Measurements from ENCODE around the gene RNPC3.
"Not testable (repeated sequence)": the region's sequence is repeated elsewhere in the genome, so short reads cannot be mapped to it uniquely, and the experiment has no call there.

RNPC3 gene

DNA sequence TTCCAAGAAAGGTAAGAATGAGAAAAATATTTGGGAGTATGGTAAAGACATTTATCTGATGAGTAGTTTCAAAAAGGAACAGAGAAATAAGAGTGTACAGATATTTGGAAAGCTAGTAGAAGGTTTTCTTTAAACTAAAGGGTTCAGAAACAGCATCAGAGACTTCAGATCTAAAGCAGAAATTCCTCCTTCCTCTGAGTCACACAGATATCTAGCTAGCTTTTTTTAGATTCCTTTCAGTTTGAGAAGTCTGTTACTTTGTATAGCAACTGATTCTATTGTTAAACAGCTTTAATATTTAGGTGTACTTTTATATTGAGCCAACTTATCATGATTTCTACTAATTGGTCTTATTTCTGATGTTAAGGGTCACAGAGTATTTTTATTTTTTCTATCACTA lies 50.6 kb downstream of the RNPC3 start:
- TF ChIP-seq, protein P1, sequence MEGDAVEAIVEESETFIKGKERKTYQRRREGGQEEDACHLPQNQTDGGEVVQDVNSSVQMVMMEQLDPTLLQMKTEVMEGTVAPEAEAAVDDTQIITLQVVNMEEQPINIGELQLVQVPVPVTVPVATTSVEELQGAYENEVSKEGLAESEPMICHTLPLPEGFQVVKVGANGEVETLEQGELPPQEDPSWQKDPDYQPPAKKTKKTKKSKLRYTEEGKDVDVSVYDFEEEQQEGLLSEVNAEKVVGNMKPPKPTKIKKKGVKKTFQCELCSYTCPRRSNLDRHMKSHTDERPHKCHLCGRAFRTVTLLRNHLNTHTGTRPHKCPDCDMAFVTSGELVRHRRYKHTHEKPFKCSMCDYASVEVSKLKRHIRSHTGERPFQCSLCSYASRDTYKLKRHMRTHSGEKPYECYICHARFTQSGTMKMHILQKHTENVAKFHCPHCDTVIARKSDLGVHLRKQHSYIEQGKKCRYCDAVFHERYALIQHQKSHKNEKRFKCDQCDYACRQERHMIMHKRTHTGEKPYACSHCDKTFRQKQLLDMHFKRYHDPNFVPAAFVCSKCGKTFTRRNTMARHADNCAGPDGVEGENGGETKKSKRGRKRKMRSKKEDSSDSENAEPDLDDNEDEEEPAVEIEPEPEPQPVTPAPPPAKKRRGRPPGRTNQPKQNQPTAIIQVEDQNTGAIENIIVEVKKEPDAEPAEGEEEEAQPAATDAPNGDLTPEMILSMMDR (IDR thresholded peaks at IDR 0.05; ENCODE audit: low read depth, low read length, missing control alignments): no peak
- no peak for DNase-seq (ENCODE audit: extremely low read depth, low read depth)
- no peak overlapping the region for H3K4me3 ChIP-seq (replicated peaks; ENCODE audit: low read depth, low read length)

DNA sequence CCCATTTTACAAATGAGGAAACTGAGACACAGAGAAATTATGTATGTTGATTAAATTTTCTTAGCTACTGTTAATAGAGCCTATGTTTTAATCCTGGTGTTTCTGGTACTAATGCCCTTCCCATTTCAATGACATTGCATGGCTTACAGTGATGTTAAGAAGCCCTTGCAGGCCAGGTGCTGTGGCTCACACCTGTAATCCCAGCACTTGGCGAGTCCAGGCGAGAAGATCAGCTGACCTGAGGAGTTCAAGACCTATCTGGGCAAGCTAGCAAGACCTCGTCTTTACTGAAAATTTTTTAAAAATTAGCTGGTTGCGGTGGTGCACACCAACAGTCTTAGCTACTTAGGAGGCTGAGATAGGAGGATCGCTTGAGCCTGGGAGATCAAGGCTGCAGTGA lies 51.3 kb downstream of the RNPC3 start:
- H3K4me3 ChIP-seq (replicated peaks; ENCODE audit: low read depth, low read length); DNase-seq (ENCODE audit: extremely low read depth, low read depth): not testable (repeated sequence)

DNA sequence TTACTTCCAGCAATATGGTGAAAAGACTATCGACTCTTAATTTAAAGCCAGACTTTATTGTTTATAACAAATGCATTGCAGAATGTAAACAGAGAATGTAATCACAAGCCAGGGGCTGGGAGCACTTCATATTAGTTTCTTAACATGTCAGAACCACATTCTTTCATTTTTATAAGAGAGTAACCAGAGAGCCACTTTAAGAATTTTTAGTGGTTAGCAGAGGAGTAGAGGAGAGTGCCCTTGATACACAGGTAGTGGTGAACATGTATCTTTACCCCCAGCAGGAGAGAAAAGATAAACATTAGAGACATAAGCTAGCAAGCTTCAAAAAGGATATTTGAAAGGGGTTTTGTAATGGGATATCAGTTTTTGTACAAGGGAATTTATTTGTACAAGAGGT lies 57.0 kb downstream of the RNPC3 start:
- TF ChIP-seq, protein P1 (IDR thresholded peaks at IDR 0.05; ENCODE audit: low read depth, low read length, missing control alignments): no peak
- no peak for DNase-seq (ENCODE audit: extremely low read depth, low read depth)
- no peak overlapping the region for H3K4me3 ChIP-seq (replicated peaks; ENCODE audit: low read depth, low read length)

DNA sequence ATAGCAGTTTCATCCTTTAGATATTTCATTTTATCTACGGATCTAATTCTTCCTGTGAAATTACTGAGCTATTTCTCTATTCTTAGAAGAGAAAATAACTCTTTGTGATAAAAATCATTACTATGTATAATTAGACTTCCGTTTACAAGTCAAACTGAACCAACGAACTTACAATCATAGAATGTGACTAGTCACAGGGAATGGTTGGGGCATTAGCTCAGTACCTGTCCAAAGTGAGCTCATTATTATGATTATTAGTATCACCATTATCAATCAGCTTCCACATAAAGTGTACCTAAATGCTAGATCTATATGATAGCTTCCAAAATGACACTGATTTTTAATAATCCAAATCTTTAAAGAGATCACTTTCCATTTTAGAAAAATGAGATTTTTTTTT lies 58.4 kb downstream of the RNPC3 start:
- no peak for DNase-seq (ENCODE audit: extremely low read depth, low read depth)
- H3K4me3 ChIP-seq (replicated peaks; ENCODE audit: low read depth, low read length): no peak overlapping the region
- TF ChIP-seq, protein P1 (IDR thresholded peaks at IDR 0.05; ENCODE audit: low read depth, low read length, missing control alignments): no peak

DNA sequence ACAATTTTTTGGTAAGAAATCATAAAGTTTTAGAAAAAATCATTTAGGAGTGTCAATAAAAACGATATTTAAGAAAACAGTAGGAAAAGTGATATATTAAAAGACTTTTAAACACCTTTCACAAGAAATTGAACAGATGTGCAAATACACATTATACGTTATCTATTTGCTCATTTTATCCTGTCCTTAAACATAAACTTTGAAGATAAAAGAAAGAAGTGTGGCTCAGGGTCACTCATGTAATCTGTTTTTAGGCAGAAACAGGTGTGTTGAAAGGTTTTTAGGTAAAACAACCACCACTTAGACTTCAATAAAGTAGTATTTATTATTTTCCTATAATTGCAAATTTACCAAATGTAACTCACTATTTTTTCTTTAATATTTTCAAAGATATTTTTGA lies 59.0 kb downstream of the RNPC3 start:
- no peak overlapping the region for H3K4me3 ChIP-seq (replicated peaks; ENCODE audit: low read depth, low read length)
- TF ChIP-seq, protein P1 (IDR thresholded peaks at IDR 0.05; ENCODE audit: low read depth, low read length, missing control alignments): no peak
- DNase-seq (ENCODE audit: extremely low read depth, low read depth): no peak

DNA sequence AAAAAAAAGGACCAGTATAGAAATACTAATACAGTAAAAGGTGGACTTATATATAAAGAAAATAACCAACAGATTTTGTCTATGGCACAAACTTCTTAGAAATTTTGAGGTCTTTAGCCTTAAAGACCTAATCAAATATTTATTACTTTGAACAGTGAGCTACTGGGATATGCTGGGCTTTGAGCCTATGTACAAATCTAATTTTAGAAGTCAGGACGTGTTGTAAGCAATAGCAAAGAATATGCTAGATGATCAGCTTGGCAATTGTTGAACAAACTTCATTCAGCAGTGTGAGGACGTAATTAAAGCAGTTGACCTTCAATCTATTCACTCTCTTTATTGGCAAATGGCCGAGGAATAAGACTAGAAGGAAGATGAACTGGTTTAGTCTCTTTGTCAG lies 77.2 kb downstream of the RNPC3 start:
- not testable (repeated sequence) for DNase-seq (ENCODE audit: extremely low read depth, low read depth); H3K4me3 ChIP-seq (replicated peaks; ENCODE audit: low read depth, low read length)

Measured in HFF-Myc (cell line).